PC-9 (cell line): Measurements from ENCODE around the gene SLC6A4.

ENCODE experiments used
- EZH2 ChIP-seq: fragments of 200-600 bp; sonication (generic); IDR thresholded peaks from 2 replicates; pipeline ENCODE4 v1.8.0; 2017; ENCODE audit warnings: antibody characterized with exemption, low read depth
- TF ChIP-seq, protein P1 (sequence below): fragments of 200-600 bp; sonication (generic); conservative IDR thresholded peaks from 2 replicates; pipeline ENCODE4 v1.6.1; 2017; ENCODE audit warnings: mixed run types, antibody characterized with exemption, mild to moderate bottlenecking, moderate library complexity

DNA sequence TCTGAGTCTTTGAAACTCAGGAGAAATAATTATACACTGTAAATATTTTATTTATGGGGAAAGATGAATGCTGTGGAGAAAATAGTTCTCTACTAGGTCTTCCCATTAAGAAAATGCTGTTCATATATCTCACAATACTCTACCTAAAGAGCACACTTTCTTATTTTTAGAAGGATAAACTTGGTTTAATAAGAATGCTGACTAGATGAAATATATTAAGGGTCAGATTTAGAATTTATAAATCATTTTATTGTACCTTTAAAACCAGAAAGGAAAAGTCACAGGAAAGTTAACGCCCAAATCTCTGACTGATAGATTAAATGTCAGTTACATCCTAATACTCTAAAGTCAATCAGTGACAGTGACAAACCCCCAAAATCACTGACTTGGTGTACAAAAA is 48.7 kb downstream of the SLC6A4 start:
- TF ChIP-seq, protein P1, sequence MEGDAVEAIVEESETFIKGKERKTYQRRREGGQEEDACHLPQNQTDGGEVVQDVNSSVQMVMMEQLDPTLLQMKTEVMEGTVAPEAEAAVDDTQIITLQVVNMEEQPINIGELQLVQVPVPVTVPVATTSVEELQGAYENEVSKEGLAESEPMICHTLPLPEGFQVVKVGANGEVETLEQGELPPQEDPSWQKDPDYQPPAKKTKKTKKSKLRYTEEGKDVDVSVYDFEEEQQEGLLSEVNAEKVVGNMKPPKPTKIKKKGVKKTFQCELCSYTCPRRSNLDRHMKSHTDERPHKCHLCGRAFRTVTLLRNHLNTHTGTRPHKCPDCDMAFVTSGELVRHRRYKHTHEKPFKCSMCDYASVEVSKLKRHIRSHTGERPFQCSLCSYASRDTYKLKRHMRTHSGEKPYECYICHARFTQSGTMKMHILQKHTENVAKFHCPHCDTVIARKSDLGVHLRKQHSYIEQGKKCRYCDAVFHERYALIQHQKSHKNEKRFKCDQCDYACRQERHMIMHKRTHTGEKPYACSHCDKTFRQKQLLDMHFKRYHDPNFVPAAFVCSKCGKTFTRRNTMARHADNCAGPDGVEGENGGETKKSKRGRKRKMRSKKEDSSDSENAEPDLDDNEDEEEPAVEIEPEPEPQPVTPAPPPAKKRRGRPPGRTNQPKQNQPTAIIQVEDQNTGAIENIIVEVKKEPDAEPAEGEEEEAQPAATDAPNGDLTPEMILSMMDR: no peak
- no peak for TF ChIP-seq EZH2
